SKM-1 (cell line): ENCODE measurements around the gene POLR3H.
"Not testable (repeated sequence)": the region's sequence is repeated elsewhere in the genome, so short reads cannot be mapped to it uniquely, and the experiment has no call there.

ENCODE experiments used
- DNase-seq: peaks from one replicate; lab custom pipeline; 2025; ENCODE audit not compliant: unreplicated experiment; lab: John Stamatoyannopoulos, UW

POLR3H gene

DNA sequence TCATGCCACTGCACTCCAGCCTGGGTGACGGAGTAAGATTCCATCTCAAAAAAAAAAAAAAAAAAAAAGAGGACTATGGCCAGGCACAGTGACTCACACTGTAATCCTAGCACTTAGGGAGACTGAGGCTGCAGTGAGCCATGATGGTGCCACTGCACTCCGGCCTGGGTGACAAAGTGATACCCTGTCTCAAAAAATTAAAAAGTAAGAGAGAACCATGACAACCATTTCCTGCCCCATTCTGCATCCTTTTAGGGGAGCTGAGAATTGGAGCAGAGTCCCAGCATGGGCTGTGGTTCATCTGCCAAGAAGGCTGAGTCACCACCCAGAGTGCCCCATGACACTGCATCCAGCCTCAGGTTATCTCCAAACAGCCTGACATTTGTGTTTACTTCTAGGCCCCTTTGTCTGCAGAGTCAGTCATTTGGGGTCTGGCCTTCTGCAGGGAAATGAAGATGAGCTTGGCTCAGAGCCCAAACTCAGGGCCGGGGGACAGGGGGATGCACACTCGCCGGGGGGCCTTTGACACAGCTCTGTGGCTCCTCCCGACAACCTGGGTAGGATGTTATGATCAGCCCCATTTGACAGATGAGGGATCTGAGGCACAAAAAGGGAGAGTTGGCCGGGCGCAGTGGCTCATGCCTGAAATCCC is 21.3 kb upstream of the POLR3H start:
- DNase-seq = no peak

DNA sequence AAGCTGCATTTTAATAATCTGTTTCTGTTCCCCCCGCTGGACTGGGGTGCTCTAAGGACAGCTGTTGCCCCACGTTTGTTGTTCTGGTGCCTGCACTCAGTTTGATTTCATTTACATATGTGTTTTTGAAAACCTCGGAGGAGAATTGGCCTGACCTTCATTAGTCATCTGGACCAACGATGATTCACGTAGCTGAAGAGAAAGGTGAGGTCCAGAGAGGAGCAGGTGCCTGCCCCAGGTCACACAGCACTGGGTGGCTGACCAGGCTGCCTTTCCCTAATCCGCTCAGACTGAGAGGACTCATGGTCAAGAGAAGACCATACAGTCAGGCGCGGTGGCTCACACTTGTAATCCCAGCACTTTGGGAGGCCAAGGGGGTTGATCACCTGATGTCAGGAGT is 20.3 kb upstream of the POLR3H start:
- no peak for DNase-seq

DNA sequence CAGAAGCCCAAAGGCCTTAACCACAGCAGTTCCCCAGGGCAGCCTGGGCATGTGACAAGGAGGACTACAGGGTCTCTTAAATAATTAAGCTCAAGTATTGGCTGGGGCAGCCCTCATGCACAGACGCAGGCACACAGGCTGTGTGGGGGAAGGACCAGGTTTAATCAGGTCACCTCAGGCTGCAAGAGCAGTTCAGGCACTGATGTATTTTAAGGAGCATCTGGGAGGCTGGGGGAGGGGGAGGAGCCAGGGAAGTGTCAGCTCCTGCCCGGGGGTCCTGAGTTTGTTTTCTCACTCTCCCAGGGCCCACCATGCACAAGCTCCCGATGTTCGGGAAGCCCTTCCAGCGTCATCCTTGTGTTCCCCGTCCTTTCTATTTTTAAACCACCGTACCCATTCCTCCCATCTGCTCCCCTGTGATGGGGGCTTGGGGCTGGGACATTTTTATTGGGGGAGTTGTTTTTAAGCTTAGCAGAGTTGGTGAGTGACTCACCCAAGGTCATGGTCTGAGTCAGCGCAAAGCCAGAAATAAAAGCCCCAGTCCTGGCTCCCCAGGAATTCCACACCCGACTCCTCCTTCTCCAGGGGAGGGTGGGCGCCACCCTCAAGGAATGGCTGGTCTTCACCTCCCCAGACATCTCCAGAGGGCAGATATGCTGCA is 18.9 kb upstream of the POLR3H start:
- DNase-seq = no peak

DNA sequence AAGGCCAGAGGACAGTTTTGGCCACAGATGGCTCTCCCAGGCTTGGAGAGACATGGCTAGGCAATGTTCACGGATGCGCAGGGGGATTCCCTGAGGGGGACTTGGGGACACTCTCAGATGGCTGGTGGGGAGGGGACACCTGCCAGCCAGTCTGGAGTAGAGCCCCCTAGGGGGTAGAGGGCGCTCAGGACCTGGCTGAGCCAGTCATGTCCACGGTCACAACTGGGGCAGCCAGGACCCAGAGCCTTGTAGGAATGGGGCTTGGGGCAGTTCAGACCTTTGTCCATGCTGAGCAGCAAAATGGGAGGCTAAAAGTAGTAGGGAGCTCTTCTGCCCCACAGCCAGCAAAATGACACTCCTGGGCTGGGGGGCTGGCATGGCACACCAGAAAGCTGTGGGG is 18.2 kb upstream of the POLR3H start:
- no peak for DNase-seq

DNA sequence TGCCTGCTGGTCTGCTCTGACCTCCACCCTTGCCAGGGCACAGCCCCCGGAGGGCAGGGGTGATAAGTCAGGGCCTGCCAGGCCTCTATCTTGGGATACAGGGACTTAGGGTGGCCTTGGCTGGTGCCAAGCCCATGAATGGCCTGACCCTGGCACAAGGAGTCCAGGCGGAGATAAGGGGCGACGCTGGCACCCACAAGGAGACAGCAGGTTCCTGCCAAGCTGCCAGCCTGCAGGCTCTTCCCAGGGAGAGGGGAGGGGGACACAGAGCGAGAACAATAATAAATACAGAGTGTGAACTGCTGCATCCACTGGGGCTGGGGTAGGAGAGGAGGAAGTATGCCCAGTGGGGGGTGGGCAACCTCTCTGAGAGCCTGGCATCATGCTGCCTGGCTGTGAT is 17.5 kb upstream of the POLR3H start:
- no peak for DNase-seq

DNA sequence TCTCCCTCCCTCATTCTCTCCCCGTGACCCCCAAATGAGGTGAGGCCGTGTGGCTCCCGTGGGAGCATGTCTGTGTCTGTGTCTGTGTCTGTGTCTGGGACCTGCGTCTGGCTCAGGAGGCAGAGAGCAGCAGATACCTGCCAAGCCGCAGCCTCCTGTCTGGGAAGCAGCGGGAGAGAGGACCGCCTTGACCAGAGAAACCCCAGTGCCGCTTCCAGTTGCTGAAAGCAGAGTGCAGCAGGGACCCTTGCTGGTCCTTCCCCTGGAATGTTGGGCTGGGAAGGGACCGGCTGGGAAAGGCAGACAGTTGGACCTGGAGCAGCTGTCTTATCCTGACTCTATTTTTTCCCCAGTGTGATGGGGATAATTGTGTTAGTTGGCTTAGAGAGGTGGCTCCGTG is 17.1 kb upstream of the POLR3H start:
- DNase-seq = no peak

DNA sequence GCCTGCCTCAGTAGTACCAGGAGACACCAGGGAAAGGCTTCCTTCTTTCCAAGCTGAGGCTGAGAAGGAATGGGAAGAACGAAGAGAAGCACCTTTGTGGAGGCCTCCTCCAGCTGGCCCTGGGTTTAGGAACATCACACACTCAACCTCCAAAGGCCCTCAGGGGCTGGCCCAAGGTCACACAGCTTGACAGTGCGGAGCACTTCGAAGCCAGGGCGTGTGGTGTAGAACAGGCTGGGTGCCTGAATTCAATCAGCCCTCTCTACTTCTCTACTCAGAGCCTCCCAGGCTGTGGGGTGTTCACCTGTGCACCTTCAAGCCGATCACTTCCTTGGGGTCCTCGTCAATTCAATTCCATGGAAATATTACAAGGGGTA is 15.8 kb upstream of the POLR3H start:
- no peak for DNase-seq

DNA sequence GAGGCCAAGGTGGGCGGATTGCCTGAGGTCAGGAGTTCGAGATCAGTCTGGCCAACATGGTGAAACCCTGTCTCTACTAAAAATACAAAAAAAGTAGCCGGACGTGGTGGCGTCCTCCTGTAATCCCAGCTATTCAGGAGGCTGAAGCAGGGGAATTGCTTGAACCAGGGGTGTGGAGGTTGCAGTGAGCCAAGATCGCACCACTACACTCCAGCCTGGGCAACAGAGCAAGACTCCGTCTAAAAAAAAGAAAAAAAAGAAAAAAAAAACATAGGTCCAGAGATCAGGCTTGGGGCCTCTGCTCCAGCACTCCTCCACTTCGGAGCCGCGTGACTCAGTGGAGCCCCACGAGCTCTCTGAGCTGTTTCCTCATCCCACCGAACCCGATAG is 14.0 kb upstream of the POLR3H start:
- not testable (repeated sequence) for DNase-seq

DNA sequence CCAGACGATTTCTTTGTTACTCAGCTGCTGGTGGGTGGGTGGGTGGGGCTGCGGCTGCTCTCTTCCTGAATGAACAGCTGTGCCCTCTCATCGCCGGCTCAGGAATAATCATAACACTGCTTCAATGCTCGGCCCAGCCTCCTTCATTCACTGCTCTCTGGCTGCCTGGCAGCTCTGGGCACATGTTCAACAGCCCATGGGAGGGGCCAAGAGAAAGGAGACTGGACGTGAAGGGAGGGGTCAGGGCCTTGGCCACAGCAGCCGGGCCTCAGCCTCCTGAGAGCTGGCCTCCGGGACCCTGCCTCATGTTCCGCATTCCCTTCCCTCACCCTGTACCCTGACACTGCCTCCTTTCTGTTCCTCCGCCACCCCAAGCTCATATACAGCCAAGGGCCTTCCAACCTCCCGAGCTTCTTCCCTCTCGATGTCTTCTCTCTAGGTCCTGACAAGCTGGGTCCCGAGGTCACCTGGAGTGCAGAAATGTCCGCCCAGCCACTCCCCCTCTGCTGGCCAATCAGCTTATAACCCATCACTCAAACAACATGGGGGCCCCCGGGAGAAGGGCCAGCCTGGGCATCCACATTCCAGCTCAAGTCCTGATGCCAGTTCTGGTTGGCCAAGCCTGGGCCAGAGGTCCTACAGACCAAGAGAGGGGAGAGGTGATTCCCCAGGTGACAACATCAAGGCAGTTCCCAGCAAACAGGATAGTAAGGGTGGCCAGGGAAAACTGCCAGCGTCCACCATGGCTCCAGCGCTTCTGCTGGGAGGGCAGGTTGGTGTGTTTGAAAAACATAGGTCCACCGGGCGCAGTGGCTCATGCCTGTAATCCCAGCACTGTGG is 13.4 kb upstream of the POLR3H start:
- DNase-seq = no peak

DNA sequence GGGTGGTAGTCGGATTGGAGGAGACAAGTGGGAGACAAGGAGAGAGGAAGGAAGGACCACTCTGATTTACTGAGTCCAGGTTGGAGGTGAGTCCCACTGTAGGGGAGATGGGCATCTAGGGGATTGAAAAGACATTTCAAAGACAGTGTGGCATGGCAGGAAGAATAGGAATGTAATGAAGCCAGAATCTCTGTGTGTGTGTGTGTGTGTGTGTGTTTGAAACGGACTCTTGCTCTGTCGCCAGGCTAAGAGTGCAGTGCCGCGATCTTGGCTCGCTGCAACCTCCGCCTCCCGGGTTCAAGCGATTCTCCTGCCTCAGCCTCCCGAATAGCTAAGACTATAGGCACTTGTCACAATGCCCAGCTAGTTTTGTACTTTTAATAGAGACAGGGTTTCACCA is 12.3 kb upstream of the POLR3H start:
- DNase-seq = no peak

DNA sequence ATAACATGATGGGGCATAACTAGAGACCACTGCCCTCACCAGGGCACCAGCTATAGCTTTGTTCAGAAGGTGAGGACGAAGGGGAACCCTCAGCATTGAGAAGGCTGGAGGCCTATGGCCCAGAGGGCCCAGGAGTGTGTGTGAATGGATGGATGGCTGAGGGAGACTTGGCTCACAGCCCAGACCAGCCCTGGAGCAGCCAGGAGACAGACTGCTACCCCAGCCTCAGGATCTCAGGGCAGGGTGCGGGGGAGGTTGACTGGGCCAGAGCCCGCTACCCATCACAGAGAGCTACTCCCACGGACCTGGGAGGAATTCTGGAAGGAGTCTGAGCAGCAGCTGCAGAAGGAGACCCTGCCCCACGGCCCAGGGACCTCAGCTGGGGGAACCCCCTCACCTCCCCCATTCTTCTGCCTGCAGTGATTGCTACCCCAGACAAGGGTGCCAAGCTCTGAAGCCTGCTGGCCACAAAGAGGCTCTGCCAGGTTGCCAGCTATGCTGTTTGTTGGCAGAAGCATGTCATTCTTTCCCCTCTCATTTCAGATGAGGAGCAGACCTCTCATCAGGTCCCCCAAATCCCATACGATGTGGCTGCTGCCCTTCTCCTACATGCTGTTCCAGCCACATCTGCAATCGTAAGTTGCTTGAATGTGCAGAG is 11.2 kb upstream of the POLR3H start:
- DNase-seq = no peak

DNA sequence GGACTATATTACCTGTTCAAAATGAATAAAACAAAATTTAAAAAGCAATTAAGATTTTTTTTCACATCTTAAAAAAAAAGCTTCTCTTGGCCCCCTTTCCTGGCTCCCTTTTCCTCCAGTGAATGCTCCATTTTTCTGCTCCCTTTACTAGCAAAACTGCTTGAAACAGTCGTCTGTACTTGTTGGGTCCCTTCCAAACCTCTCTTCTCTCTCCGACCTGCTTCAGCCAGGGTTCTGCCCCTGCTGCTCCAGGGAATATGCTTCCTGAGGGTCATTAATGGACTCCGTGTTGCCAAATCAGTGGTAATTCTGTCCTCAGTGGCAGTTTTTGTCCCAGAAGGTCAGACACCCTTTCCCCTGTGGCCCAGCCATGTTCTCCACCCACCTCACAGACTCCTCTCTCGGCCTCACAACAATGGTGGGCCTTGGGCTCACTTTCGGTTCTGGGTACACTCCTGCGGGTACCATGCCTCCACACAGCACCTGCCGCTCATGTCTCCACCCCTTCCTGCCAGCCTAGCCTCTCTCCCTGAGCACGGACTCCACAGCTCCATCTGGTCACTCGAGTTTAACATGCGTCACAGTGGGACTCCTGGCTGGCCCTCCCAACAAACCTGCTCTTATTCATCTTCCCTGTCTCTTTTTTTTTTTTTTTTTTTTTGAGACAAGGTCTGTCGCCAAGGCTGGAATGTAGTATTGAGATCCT is 7.8 kb upstream of the POLR3H start:
- no peak for DNase-seq

DNA sequence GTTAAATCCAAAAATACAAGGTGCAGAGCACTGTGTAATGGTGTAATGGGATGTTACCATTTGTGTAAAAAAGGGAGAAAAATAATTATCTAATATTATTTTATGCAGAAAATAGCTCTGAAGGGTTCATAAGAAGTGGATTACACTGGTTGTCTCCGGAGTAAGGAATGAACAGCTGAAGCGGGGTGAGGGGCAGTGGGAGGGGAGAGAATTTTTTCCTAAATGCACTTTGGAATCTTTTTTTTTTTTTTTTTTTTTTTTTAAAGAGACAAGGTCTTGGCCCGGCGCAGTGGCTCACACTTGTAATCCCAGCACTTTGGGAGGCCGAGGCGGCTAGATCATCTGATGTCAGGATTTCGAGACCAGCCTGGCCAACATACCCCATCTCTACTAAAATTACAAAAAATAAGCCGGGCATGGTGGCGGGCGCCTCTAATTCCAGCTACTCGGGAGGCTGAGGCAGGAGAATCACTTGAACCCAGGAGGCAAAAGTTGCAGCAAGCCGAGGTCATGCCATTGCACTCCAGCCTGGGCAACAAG is 6.8 kb upstream of the POLR3H start:
- no peak for DNase-seq

DNA sequence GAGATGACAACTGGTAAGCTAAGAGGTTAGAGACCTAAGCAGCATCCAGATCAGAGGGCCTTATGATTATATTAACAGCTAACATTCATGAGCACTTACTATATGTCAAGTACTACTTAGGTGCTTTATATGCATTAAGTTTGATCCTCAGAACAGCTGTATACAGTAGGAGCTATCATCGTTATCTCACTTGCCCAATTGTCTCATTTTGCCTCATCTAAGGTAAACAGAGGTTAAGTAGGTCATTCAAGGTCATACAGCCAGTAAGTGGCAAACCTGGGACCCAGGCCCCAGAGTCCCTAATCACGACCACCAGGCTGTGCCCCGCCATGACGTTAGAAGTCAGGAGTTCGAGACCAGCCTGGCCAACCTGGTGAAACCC is 4.6 kb upstream of the POLR3H start:
- DNase-seq = no peak

DNA sequence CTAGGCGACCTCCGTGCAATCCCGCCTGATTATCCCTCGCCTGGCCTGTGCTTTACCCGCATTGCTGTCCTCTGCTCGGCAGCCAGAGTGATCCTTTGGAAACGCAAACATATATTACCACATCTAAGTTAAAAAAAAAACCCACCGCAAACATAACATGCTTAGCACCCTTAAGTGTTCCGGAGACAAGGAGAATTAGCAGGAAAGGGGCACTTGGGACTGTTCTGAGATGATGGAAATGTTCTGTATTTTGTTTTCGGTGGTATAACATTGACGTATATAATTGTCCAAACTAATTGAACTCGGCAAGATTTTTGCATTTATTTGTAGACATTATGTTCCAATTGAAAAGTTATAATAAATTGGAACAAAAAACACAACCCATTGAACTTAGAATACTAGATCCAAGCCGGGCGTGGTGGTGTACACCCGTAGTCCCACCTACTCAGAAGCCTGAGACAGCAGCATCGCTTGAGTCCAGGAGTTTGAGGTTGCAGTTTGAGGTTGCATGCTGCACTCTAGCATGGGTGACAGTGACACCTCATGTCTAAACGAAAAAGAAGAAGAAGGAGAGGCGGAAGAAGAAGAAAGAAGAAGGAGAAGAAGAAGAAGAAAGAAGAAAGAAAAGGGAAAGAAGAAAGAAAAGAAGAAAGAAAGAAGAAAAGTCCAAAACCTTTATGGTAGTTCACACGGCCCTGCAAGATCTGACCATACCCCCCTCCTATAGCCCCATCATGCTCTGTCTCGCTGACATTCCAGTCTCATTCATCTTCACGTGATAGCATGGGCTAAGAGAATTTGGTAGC is 604 bp upstream of the POLR3H start:
- DNase-seq = no peak

DNA sequence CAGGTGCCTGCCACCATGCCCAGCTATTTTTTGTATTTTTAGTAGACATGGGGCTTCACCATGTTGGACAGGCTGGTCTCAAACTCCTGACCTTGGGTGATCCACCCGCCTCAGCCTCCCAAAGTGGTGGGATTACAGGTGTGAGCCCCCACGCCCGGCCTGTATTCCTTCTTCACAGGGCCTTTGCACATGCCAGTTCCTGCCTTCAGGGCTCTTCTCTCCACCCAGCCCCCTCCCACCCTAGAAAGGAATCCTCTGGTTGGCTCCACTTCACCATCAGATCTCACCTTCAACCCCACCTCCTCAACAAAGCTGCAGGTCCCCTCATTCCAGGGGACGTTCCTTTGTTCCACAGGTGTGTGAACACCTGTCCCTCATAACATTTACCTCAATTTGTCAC is 2.0 kb downstream of the POLR3H start:
- no peak for DNase-seq

DNA sequence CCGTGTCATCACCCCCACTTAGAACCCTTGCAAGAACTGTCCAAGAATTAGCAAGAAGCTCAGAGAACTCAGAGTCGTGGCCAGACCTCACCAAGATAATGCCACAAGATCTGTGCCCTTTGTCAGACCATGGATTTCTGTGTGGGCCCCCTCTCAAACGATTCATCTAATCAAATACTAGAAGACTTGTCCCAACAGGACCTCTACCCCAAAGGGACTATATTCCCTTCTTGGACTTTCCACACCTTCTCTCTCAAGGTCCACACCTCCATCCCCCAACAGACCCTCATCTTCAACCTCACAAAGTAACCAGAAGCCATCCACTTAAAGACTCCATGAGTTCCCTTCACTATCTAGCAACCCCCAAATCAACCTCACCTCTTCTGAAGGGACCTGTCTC is 2.8 kb downstream of the POLR3H start:
- no peak for DNase-seq

DNA sequence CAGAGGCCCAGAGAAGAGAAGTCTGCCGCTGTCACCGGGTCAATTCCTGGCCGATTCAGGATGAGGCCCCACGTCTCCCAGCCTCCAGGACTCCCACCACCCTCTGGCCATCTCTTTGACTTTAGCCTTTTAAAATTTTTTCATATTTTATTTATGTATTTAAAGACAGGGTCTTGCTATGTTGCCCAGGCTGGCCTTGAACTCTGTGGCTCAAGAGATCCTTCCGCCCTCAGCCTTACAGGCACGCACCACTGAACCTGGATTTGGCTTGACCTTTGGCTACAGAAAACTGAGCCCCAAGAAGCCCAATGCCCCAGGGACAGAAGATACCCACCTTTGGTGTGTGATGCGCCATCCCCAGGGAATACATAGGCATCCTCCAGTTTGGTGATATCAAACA is 3.9 kb downstream of the POLR3H start:
- DNase-seq = no peak

DNA sequence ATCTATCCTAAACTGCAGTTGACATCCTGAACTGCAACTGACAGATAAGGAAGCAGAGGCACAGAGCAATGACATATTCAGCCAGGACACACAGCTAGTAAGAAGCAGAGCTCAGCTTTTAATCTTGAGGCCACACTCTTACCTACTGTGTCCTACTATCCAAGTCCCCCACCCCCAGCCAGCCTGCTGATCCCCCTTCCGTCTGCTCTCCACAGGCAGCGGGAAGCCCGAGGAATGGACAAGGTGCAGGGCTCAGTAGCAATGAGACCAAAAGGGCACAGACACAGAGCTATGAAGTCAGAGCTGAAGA is 4.3 kb downstream of the POLR3H start:
- no peak for DNase-seq
